Measurements from ENCODE around the gene ALLC.
A peak's percentile ranks its signal among the peaks of the same experiment; 100 is the strongest.

The ALLC gene

DNA sequence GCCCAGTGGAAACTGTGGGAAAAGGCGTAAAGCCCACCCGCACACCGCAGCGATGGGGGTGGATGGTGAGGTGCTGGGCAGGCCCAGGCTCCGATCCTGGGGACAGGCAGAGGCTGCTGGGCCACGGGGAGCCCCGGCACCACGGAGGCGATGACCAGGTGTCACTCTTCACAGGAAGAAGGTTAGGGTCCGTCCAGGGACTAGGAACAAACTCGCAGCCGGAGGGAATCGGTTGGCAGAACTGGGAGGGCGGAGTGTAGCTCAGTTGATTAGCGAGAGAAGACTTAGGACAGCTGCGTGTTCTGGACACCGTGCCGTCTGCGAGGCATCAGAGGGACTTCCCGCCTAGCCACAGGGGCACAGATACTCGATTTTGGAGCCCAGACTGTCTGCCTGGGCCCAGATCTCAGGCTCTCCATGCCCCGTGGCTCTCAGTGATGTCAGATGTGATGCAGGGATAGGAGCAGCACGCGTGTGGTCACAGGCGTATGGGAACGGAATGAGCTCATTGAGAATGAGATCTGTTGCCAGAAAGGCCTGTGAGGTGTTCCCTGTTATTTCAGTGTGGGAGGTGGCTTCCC, 16.1 kb upstream of the ALLC start:
- no peak for DNase-seq

- no peak for DNase-seq
These were observed 15.3 kb upstream of the ALLC start for GRCh38 chr2:3642521-3643215.

DNA sequence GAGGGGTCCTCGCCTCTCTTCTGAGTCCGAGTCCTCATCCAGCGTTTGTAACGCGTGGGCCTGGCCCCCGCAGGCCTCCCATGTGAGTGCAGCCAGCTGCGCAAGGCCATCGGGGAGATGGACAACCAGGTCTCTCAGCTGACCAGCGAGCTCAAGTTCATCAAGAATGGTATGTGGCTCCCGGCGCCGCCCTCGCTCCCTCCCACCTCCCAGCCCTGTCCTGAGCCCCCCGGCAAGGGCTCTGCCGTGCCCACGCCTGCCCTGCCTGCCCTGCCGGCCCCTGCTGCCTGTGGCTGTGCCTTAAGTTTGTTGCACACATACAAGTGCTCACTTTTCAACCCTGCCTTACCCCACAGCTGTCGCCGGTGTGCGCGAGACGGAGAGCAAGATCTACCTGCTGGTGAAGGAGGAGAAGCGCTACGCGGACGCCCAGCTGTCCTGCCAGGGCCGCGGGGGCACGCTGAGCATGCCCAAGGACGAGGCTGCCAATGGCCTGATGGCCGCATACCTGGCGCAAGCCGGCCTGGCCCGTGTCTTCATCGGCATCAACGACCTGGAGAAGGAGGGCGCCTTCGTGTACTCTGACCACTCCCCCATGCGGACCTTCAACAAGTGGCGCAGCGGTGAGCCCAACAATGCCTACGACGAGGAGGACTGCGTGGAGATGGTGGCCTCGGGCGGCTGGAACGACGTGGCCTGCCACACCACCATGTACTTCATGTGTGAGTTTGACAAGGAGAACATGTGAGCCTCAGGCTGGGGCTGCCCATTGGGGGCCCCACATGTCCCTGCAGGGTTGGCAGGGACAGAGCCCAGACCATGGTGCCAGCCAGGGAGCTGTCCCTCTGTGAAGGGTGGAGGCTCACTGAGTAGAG, 14.4 kb upstream of the ALLC start:
- DNase-seq: no peak

DNA sequence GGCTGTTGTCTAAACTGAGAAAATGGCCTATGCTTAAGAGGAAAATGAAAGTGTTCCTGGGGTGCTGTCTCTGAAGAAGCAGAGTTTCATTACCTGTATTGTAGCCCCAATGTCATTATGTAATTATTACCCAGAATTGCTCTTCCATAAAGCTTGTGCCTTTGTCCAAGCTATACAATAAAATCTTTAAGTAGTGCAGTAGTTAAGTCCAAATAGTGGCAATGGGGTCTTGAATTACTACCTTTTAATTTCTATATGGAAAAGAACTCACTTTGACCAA, 13.8 kb upstream of the ALLC start:
- DNase-seq: no peak

DNA sequence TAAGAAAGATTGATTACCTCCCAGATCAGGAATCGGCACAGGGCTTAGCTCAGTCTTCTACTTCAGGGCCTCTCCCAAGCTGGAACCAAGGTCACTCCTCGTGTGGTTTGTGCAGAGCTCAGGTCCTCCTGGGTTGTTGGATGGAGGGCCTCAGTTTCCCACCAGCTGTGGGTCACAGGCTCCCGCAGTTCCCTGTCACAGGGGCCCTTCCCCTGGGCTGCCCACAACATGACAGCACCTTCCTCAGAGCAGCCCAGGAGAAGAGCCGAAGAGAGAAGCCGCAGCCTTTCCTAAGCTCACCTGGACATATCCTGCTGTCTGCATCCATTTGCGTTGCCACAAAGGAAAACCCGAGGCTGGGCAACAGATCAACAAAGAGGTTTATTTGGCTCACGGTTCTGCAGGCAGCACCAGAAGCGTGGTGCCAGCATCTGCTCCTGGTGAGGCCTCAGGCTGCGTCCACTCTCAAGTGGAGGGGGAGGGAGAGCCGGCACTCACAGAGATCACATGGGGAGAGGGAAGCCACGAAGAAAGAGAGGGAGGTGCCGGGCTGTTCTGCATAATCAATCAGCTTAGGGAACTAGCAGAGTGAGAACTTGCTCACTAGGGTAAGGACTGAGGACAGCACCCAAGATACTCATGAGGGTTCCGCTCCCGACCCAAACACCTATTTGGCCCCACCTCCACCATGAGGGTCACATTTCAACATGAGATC, 13.0 kb upstream of the ALLC start:
- DNase-seq: no peak

DNA sequence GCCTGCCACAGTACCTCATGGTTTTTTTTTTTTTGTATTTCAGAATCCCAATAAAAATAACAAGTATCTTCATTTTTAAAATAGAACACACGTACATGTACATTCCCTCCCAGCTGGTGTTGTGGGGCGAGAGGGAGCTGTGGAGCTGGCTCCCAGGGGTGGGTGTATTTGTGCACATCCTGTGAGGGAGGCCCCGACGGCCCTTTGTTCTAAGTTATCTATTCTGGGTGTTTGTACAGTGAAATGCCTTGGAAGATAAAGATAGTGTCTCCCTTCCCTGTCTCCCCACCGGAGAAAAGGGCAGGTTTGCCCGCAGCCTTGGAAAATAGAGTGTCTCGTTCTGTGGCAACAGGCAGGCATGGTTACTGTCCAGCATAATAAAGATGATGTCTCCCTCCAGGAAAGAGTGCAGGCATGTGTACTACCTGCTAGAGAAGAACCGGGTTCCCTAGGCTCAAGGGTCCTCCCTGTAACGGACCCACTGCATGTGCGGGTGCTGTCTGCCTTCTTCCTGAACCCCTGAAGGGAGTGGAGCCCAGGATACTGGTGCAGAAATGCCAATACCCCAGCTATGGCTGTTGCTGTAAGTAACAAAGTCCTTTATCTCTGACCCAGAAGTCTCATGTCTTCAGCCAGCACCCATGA, 12.1 kb upstream of the ALLC start:
- no peak for DNase-seq

- no peak for DNase-seq
These were observed 11.6 kb upstream of the ALLC start for GRCh38 chr2:3646446-3646845.

- DNase-seq: no peak
These were observed 10.8 kb upstream of the ALLC start for GRCh38 chr2:3647246-3647645.

GRCh38 chr2:3647831-3648651, 10.0 kb upstream of the ALLC start:
- DNase-seq: no peak

DNA sequence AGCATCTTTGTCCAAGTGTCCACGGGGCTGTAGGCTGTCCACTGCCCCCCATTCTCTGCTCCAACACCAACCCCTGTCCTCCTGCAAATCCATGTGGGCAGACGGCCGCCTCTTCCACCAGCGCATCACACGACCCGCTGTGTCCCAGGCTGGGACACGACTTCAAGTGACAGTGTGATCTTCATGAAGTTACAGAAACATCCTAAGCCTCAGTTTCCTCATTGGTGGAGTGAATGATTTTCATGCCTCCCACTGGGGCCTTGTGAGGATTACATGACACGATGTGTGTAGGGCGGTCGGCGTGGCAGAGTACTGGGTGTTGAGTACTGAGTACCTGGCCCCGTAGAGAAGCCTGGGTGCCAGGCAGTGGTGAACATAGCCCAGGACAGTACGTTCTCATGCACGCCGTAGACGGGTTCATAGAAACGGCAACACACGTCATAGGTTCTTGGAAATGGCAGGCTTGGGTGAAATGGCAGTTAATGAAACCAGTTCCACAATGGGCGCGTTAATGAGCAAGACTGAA, 9.3 kb upstream of the ALLC start:
- DNase-seq: no peak

DNA sequence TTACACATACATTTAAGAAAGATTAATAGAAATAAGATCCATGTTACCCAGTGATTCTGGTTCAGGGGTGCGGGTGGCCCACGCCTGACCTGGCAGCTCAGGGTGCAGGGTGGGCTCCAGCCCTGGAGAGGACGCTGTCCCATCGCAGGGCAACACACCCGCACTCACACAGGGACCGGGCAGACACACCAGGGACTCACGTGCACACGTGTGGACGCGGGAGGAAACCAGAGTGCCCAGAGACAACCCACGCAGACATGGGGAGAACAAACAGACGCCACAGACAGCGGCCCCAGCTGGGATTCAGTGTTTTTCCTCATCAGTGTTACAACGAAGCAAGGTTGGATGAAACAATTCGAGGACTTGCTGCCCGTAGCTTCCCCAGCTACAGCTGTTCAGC, 8.4 kb upstream of the ALLC start:
- DNase-seq: no peak

DNA sequence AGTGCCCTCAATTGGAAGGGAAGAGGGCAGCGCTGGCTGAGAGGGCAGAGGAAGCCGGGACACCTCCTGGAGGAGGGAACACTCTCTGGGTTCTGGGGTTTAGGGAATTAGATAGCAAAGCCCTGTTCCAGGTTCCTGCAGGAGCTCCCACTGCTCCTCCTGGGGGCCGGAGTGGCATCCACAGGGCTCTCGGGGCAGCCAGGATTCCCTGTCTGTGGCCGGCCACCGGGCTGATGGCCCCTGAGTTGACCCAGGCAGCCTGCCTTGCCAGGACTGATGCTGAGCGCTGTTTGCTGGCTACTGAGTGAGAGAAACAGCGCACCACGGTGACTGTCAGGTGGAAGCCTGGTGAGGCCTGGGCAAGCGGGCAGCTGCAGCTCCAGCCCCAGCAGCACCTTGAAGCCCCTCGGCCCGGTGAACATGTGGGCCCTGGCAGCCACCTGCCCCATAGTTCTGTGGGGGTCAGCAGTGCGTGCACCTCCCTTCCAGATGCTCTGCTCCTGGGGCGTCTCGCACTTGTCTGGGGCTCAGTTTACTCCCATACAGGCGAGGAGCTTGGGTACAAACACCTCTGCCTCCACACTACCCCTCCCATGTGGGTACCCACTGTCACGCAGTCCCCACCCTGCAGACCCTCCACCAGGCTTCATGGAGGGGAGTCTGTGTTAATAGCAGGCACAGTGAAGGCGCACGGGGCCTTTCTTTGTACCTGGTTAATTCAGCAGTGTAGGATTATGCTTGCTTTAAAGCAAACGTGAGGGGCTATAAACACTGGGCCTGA, 7.7 kb upstream of the ALLC start:
- no peak for DNase-seq

GRCh38 chr2:3651691-3652648, 6.0 kb upstream of the ALLC start:
- DNase-seq: peak; percentile 79

- no peak for DNase-seq
These were observed 4.9 kb upstream of the ALLC start for GRCh38 chr2:3652896-3653625.

GRCh38 chr2:3654011-3654410, 4.0 kb upstream of the ALLC start:
- no peak for DNase-seq

DNA sequence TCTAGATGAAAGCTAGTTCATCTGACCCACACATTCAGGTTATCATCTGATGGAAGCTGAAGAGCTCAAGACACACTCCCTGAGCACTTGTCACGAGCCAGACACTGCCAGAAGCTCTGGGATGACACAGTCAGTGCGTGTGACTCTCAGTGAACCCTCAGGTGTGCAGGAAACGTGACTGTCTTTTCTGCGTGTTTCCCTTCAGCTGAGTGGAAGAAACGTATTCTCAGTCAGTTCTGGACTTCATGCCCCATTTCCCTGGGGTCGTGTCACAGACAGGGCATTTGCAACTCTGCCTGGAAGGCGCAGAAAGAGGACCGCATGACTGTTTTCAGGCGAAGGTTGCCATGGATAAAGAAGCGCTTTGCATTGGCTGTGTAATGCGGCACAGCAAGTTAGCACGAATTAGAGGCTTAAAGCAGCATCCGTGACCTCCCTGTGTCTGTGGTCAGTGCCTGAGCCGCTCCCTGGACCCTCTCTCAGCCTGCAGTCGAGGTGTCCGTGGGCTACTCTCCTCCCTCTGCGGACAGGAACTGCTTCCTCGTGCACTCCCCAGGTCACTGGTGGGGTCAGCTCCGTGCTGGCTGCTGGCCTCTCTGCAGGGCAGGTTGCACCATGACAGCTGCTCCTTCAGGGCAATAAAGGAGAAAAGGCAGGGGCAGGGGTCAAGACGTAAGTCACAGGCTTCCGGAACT, 3.3 kb upstream of the ALLC start:
- DNase-seq: no peak

DNA sequence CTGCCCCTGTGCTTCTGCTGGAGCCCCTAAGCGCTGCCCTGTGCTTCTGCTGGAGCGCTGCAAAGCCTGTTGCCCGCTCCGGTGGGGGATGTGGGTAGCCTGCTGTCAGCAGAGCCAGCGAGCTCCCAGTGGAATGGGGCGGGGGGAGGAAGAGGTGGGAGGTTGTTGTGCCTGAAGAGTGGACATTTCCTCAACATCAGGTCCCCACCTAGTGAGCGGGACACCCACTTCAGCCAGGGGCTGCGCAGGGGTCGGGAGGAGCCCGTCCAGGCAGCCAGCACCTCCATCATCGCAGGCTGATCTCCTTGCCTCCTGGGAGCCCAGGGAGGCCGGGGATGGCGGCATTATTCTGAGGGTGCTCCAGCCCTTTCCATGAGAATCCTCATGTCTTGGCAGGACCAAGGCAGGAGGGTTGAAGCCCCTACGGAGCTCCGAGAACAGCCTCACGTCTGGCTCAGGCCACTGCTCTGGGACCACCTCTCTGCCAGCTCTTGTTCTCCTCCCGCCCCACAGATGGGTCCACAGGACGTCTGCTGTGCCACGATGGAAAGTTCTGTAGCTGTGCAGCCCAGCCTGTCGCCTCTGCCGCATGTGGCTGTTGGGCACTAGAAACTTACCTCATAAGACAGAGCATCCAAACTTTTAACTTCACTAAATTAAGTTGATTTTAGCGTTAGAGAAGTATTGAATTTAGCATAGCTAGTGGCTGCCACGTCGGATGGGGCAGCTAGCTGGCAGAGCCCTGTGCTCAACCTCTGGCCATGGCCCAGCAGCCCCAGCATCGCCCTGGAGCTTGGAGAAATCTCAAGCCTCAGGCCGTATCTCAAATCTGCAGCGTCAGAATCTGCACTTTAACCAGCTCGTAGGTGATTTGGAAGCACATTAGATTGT, 1.9 kb upstream of the ALLC start:
- DNase-seq: no peak

All from CD4-positive, alpha-beta T cell treated with Interleukin-15 for 1 hour (primary cell).